GM23338 (cell line): ENCODE data around the gene CPSF3.

Source experiments
- EZH2 ChIP-seq: fragments of 200-600 bp; sonication (generic); IDR thresholded peaks from one replicate; pipeline ENCODE4 v1.8.0; 2017; ENCODE audit warnings: antibody characterized with exemption, mild to moderate bottlenecking, low read depth; ENCODE audit not compliant: unreplicated experiment
- EZH2phosphoT487 ChIP-seq: fragments of 200-600 bp; sonication (generic); IDR thresholded peaks from one replicate; pipeline ENCODE4 v1.8.1; 2018; ENCODE audit warnings: antibody characterized with exemption; ENCODE audit not compliant: unreplicated experiment
- JUNB ChIP-seq: IDR thresholded peaks from one replicate; pipeline ENCODE4 v1.6.1; 2016; ENCODE audit warnings: antibody characterized with exemption; ENCODE audit not compliant: unreplicated experiment
- ZNF331 ChIP-seq: fragments of 250-450 bp; sonication (Bioruptor Pico); IDR thresholded peaks from 2 replicates; pipeline ENCODE4 v1.5.0; 2020; ENCODE audit warnings: low read depth, mild to moderate bottlenecking, moderate library complexity
- TF ChIP-seq, protein P1 (sequence below), 2 experiments: fragments of 200-600 bp in 1 of 2; sonication (generic) in 1 of 2; conservative IDR thresholded peaks; 2 replicates each; pipeline versions ENCODE4 v1.5.1 to v1.6.1; 2016 to 2017; ENCODE audit warnings: antibody characterized with exemption in 2 of 2, low read depth in 2 of 2, mild to moderate bottlenecking in 2 of 2, moderate library complexity in 1 of 2
- TF ChIP-seq, protein P2 (sequence below): IDR thresholded peaks from 2 replicates; pipeline ENCODE4 v1.6.1; 2016; ENCODE audit warnings: antibody characterized with exemption
- TF ChIP-seq, protein P3 (sequence below): IDR thresholded peaks from one replicate; pipeline ENCODE4 v1.6.1; 2018; ENCODE audit warnings: antibody characterized with exemption; ENCODE audit not compliant: unreplicated experiment

DNA sequence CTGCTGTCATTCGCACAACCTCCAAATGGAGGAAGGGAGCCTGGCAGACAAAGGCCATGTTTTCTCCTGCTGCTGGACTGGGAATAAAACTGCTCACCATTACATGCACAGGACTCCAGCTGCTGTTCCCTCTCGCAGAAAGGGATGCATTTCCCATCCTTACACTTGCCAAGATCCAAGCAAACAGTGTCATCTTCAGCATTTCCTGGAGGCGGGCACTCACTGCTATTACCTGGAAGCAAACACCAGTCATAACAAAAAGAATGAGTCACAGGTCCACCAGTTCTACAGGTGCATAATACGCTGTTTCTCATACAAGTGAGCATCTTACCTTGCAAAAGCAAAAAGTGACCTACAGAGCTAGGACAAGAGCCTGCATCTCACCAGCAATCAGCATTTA lies 73.6 kb downstream of the CPSF3 start:
- TF ChIP-seq, protein P1, sequence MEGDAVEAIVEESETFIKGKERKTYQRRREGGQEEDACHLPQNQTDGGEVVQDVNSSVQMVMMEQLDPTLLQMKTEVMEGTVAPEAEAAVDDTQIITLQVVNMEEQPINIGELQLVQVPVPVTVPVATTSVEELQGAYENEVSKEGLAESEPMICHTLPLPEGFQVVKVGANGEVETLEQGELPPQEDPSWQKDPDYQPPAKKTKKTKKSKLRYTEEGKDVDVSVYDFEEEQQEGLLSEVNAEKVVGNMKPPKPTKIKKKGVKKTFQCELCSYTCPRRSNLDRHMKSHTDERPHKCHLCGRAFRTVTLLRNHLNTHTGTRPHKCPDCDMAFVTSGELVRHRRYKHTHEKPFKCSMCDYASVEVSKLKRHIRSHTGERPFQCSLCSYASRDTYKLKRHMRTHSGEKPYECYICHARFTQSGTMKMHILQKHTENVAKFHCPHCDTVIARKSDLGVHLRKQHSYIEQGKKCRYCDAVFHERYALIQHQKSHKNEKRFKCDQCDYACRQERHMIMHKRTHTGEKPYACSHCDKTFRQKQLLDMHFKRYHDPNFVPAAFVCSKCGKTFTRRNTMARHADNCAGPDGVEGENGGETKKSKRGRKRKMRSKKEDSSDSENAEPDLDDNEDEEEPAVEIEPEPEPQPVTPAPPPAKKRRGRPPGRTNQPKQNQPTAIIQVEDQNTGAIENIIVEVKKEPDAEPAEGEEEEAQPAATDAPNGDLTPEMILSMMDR (conservative IDR thresholded peaks at IDR 0.05; ENCODE audit: low read depth in 2 of 2): no peak
- TF ChIP-seq, protein P2, sequence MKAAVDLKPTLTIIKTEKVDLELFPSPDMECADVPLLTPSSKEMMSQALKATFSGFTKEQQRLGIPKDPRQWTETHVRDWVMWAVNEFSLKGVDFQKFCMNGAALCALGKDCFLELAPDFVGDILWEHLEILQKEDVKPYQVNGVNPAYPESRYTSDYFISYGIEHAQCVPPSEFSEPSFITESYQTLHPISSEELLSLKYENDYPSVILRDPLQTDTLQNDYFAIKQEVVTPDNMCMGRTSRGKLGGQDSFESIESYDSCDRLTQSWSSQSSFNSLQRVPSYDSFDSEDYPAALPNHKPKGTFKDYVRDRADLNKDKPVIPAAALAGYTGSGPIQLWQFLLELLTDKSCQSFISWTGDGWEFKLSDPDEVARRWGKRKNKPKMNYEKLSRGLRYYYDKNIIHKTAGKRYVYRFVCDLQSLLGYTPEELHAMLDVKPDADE: no peak
- TF ChIP-seq, protein P3, sequence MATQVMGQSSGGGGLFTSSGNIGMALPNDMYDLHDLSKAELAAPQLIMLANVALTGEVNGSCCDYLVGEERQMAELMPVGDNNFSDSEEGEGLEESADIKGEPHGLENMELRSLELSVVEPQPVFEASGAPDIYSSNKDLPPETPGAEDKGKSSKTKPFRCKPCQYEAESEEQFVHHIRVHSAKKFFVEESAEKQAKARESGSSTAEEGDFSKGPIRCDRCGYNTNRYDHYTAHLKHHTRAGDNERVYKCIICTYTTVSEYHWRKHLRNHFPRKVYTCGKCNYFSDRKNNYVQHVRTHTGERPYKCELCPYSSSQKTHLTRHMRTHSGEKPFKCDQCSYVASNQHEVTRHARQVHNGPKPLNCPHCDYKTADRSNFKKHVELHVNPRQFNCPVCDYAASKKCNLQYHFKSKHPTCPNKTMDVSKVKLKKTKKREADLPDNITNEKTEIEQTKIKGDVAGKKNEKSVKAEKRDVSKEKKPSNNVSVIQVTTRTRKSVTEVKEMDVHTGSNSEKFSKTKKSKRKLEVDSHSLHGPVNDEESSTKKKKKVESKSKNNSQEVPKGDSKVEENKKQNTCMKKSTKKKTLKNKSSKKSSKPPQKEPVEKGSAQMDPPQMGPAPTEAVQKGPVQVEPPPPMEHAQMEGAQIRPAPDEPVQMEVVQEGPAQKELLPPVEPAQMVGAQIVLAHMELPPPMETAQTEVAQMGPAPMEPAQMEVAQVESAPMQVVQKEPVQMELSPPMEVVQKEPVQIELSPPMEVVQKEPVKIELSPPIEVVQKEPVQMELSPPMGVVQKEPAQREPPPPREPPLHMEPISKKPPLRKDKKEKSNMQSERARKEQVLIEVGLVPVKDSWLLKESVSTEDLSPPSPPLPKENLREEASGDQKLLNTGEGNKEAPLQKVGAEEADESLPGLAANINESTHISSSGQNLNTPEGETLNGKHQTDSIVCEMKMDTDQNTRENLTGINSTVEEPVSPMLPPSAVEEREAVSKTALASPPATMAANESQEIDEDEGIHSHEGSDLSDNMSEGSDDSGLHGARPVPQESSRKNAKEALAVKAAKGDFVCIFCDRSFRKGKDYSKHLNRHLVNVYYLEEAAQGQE: no peak
- TF ChIP-seq ZNF331 (CRISPR knock-in tag): no peak
- TF ChIP-seq EZH2phosphoT487: no peak
- no peak for TF ChIP-seq JUNB
- no peak for TF ChIP-seq EZH2
